ENCODE results near the gene FAM107B.

DNA sequence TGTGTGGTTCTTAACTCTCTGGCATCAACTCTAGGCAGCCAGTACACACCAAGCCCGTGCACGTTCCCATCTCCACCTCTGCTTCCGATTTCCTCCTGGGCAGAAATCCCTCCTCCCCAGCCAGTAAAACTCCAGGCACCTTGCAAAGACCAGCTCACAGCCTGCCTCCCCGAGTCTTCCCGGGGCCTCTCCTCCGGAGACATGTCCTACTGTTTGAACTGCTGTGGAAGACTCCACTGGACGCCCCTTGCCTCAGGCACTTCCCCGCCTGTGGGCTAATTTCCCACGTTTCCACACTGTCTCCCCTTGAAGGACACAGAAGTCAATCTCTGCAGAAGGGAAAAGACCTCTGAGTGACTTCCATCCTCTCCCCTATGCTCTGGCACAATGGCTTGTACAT, 233.3 kb downstream of the FAM107B start:
- TF ChIP-seq, protein P1, sequence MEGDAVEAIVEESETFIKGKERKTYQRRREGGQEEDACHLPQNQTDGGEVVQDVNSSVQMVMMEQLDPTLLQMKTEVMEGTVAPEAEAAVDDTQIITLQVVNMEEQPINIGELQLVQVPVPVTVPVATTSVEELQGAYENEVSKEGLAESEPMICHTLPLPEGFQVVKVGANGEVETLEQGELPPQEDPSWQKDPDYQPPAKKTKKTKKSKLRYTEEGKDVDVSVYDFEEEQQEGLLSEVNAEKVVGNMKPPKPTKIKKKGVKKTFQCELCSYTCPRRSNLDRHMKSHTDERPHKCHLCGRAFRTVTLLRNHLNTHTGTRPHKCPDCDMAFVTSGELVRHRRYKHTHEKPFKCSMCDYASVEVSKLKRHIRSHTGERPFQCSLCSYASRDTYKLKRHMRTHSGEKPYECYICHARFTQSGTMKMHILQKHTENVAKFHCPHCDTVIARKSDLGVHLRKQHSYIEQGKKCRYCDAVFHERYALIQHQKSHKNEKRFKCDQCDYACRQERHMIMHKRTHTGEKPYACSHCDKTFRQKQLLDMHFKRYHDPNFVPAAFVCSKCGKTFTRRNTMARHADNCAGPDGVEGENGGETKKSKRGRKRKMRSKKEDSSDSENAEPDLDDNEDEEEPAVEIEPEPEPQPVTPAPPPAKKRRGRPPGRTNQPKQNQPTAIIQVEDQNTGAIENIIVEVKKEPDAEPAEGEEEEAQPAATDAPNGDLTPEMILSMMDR (IDR thresholded peaks at IDR 0.05) = no peak
- no peak for TF ChIP-seq POLR2A (IDR thresholded peaks at IDR 0.05)

Measured in heart left ventricle (tissue), 13 donors.